ENCODE measurements around the gene ZNF844. TPM values are rescaled to one million over a fixed set of nuclear protein-coding genes. Genes with fewer than 3 reads are reported as not detected.

Gene ZNF844
- total RNA-seq (ENCODE audit: low replicate concordance) = 11.2 and 20.7 TPM in 2 replicates
- long read RNA-seq, full-length matches to known transcripts = 16 of 18 reads
- long read RNA-seq, partial matches to known transcripts = 0 of 18 reads
- long read RNA-seq, other reads (novel, unspliced or antisense) = 2 of 18 reads

DNA sequence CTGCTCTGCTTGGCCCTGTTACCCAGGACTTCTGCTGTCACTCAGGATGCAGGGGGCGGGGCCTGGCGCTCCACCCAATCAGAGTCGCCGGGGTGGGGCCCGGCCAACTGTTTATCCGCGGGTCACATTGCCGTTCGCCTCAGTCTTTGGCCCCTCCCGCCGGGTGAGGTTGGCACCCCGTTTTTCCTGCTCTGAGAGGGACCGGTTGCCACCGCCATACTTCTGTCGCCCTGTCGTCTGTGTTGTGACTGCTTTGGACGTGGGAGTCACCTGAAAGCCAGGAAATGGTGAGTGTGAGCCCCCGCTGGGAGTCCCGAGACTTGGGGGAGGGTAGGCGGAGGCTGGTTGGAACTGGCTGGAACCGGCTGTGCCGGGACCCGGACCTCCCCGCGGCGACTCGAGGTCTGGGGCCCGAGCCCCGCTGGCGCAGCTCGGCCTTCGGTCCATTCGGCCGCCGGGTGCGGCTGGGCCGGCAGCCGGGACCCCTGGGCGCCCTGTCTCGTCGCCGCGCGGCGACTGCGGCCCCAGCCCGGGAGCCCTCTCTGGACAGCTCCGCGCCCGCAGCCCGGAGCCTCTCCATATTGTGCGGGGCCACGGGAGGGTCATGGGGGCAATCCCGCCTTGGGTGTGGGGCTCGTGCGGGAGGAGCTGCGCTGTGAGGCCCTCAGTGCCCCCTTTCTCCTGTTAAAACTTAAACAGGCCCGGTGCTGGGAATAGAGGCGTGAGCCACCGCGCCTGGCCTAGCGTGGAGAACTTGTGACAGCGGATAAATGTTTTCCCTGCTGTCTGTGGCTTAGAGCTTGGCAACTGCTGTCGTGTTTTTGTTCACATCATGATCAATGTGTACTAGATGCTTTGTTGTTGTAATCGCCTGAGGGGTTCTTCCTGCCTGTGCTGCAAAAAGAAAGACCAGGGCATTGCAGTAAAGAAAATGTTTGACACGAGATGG, at the start of gene ZNF844:
ZNF844 (plus strand) TSS at position 142 of the 949 bp plus-strand sequence; CDS start at position 285, 143 bp downstream.
- Mint-ChIP-seq H3K27me3 (no peaks in the 10 kb centered on the region), H3K4me1 (ENCODE audit: unreplicated experiment) (peaks cover 4% of the 10 kb centered on the region), H3K36me3 (peaks cover 17% of the 10 kb centered on the region), H3K4me3 (peak within 1 kb of the TSS; percentile 92), H3K9me3 (no peaks in the 10 kb centered on the region), H3K27ac (peak within 1 kb of the TSS; percentile 93)
- TF ChIP-seq CTCF (conservative IDR thresholded peaks at IDR 0.05) = no peak
- DNase-seq (ENCODE audit: extremely low spot score, unreplicated experiment) = peak; percentile 94

- TF ChIP-seq CTCF (conservative IDR thresholded peaks at IDR 0.05) = no peak
- H3K27ac Mint-ChIP-seq = no peak overlapping the region
- no peaks in the 10 kb centered on the region for H3K4me1 Mint-ChIP-seq (ENCODE audit: unreplicated experiment)
- no peaks in the 10 kb centered on the region for H3K27me3 Mint-ChIP-seq
- H3K4me3 Mint-ChIP-seq = peak overlapping the region; percentile 19
- peaks cover 62% of the 10 kb centered on the region for H3K36me3 Mint-ChIP-seq
- H3K9me3 Mint-ChIP-seq = peaks cover 19% of the 10 kb centered on the region
- no peak for DNase-seq (ENCODE audit: extremely low spot score, unreplicated experiment)
These were observed 49.3 kb upstream of the ZNF844 start for GRCh38 chr19:12015015-12015752.

GRCh38 chr19:12015753-12016116, 48.8 kb upstream of the ZNF844 start:
- no peak for TF ChIP-seq CTCF (conservative IDR thresholded peaks at IDR 0.05)
- no peak for DNase-seq (ENCODE audit: extremely low spot score, unreplicated experiment)
- H3K36me3 Mint-ChIP-seq = peaks cover 59% of the 10 kb centered on the region
- H3K4me1 Mint-ChIP-seq (ENCODE audit: unreplicated experiment) = no peaks in the 10 kb centered on the region
- H3K9me3 Mint-ChIP-seq = peaks cover 19% of the 10 kb centered on the region
- no peak overlapping the region for H3K4me3 Mint-ChIP-seq
- no peaks in the 10 kb centered on the region for H3K27me3 Mint-ChIP-seq
- no peak overlapping the region for H3K27ac Mint-ChIP-seq

DNA sequence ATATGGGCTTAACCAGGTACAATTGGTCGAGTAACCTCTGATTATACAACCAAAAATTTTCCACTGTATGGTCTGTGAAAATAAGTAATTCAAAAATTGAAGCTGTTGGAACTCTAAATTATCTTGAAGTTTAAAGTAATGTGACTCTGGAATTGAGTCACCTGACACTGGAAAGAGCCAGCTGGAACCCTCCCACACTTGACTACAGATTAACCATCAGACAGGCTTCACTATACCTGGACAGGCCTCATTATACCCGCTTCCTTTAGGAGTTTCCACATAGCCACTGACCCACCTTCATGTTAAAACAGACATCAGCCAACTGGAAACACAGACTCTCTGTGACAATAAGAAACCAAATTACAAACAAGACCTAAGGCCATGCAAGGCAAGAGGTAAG, 30.3 kb upstream of the ZNF844 start:
- H3K4me3 Mint-ChIP-seq = peak overlapping the region; percentile 88
- peak overlapping the region; percentile 80 for H3K27ac Mint-ChIP-seq
- H3K9me3 Mint-ChIP-seq = no peaks in the 10 kb centered on the region
- TF ChIP-seq CTCF (conservative IDR thresholded peaks at IDR 0.05) = no peak
- no peak for DNase-seq (ENCODE audit: extremely low spot score, unreplicated experiment)
- peaks cover 31% of the 10 kb centered on the region for H3K36me3 Mint-ChIP-seq
- peaks cover 7% of the 10 kb centered on the region for H3K4me1 Mint-ChIP-seq (ENCODE audit: unreplicated experiment)
- H3K27me3 Mint-ChIP-seq = no peaks in the 10 kb centered on the region

DNA sequence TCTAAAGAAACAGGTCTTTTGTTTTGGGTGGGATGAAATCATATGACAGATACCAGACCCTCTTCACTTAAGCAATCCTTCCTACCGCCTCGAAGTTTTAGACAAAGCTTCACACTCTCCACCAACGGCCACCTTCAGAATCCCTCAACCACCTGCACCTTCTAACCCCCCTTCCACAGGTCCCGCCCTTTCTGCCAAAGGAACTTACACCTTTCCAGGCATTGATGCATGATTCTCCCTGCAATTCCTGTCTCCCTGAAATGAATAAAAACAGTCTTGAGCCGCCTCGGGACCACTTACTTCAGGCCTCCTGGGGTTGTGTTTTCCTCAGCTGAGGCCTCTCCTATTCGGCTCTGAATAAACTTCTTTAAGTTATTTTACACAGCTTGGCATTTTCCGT, 29.9 kb upstream of the ZNF844 start:
- H3K36me3 Mint-ChIP-seq = peaks cover 29% of the 10 kb centered on the region
- no peaks in the 10 kb centered on the region for H3K9me3 Mint-ChIP-seq
- H3K27ac Mint-ChIP-seq = peak overlapping the region; percentile 80
- peak overlapping the region; percentile 88 for H3K4me3 Mint-ChIP-seq
- no peaks in the 10 kb centered on the region for H3K27me3 Mint-ChIP-seq
- H3K4me1 Mint-ChIP-seq (ENCODE audit: unreplicated experiment) = peaks cover 7% of the 10 kb centered on the region
- no peak for TF ChIP-seq CTCF (conservative IDR thresholded peaks at IDR 0.05)
- DNase-seq (ENCODE audit: extremely low spot score, unreplicated experiment) = no peak
